Vagina (tissue), 2 donors: Measurements from ENCODE around the gene PRDM16. TPM values are rescaled to one million over a fixed set of nuclear protein-coding genes. Genes with fewer than 3 reads are reported as not detected.

Source experiments
- DNase-seq, 2 donors: peaks; one replicate each; pipeline ENCODE4 v3.0.0-alpha.2; 2017; ENCODE audit errors: extremely low spot score in 2 of 2
- H3K27ac ChIP-seq: fragments of 200-600 bp; sonication (generic); one replicate; pipeline ENCODE4 v1.5.1; 2019
- H3K27me3 ChIP-seq: fragments of 200-600 bp; sonication (generic); one replicate; pipeline ENCODE4 v1.5.1; 2019
- H3K36me3 ChIP-seq, 2 donors: fragments of 200-600 bp; sonication (generic); one replicate each; pipeline ENCODE4 v1.5.1; 2017 to 2019
- H3K4me1 ChIP-seq: fragments of 200-600 bp; sonication (generic); one replicate; pipeline ENCODE4 v1.5.1; 2019
- H3K4me3 ChIP-seq, 2 donors: fragments of 200-600 bp; sonication (generic); 1 replicate in 1 of 2; 2 replicates in 1 of 2; pipeline ENCODE4 v1.5.1; 2016 to 2019
- H3K9me3 ChIP-seq: fragments of 200-600 bp; sonication (generic); one replicate; pipeline ENCODE4 v1.5.1; 2019
- CTCF ChIP-seq, 3 experiments: fragments of 450-650 bp in 2 of 3; fragments of 200-600 bp in 1 of 3; sonication (generic) in 1 of 3; IDR thresholded peaks; one replicate each; pipeline ENCODE4 v1.5.1; 2017 to 2019; ENCODE audit warnings: antibody characterized with exemption in 3 of 3, mild to moderate bottlenecking in 2 of 3, moderate library complexity in 2 of 3
- POLR2A ChIP-seq, 2 donors: fragments of 450-650 bp; IDR thresholded peaks; one replicate each; pipeline ENCODE4 v1.6.1; 2017; ENCODE audit warnings: antibody characterized with exemption in 2 of 2, mild to moderate bottlenecking in 2 of 2, moderate library complexity in 2 of 2
- POLR2AphosphoS5 ChIP-seq, 2 donors: sonication (generic); formaldehyde crosslinking; IDR thresholded peaks; one replicate each; pipeline ENCODE4 v1.9.0; 2017; ENCODE audit warnings: antibody characterized with exemption in 2 of 2, mild to moderate bottlenecking in 2 of 2, low read depth in 1 of 2; ENCODE audit not compliant: insufficient read depth in 1 of 2
- intact Hi-C: fragments of 100-400 bp; cut with DNase I; formaldehyde crosslinking; loops from one replicate; pipeline ENCODE4 v1.15.1; 2023
- total RNA-seq: library from RNA; depleted of rRNA; stranded (reverse); fragments of >200 nt; gene quantifications from one replicate; pipeline ENCODE4 v1.2.3, GENCODE V29; 2016

PRDM16 gene
- total RNA-seq, 1 donor from 2014 or later = 3.9 TPM

GRCh38 chr1:3266870-3267549 is 198.0 kb downstream of the PRDM16 start:
- Histone ChIP-seq H3K4me1 (no peaks in the 10 kb centered on the region), H3K27me3 (no peaks in the 10 kb centered on the region), H3K4me3 (no peak overlapping the region), H3K36me3 (no peaks in the 10 kb centered on the region), H3K9me3 (no peaks in the 10 kb centered on the region), H3K27ac (no peak overlapping the region)
- no peak for DNase-seq
- TF ChIP-seq CTCF (IDR thresholded peaks at IDR 0.05) (no peak), POLR2A (IDR thresholded peaks at IDR 0.05) (no peak), POLR2AphosphoS5 (IDR thresholded peaks at IDR 0.05; ENCODE audit: insufficient read depth in 1 of 2, low read depth in 1 of 2) (no peak)
- intact Hi-C loops = no loop called here

DNA sequence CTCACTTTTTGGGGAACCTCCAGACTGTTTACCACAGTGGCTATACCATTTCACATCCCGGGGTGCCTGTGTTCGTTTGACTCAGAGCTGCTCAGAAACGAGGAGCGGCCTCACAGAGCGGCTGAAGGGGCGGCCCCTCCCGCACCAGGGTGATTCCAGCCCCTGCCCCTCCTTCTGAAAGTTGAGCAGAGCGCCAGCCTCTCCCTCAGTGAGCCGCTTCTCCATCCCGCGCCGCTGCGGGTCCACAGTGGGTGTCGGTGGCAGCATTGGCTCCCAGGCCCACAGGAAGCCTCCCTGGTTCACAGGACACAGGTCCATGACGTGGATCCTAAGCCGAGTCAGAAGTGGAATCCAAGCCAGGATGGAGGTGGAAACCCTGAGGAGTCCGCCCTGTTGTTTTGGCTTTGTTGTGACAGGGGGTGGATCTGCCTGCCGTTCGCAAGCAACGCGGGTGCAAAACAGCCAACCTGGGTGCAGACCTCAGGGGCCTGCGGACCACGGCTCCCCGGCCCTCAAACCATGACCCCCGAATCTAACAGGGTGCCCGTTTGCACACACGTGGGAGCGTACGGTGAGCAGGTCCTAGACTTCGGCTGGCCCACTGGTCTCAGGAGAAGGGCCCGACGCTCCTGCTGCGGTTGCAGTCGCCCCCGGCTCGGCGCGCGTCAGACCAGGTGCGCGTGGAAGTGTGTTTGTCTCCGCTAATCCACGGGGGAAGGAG is 198.7 kb downstream of the PRDM16 start:
- Histone ChIP-seq H3K4me1 (no peaks in the 10 kb centered on the region), H3K27me3 (no peaks in the 10 kb centered on the region), H3K4me3 (no peak overlapping the region), H3K36me3 (no peaks in the 10 kb centered on the region), H3K27ac (no peak overlapping the region), H3K9me3 (no peaks in the 10 kb centered on the region)
- DNase-seq = no peak
- intact Hi-C loops = no loop called here
- TF ChIP-seq POLR2A (IDR thresholded peaks at IDR 0.05) (no peak), POLR2AphosphoS5 (IDR thresholded peaks at IDR 0.05; ENCODE audit: insufficient read depth in 1 of 2, low read depth in 1 of 2) (no peak)

- H3K36me3 ChIP-seq = no peaks in the 10 kb centered on the region
- no peaks in the 10 kb centered on the region for H3K9me3 ChIP-seq
- no peak for DNase-seq
- no peak overlapping the region for H3K4me3 ChIP-seq
- H3K27ac ChIP-seq = no peak overlapping the region
- no peaks in the 10 kb centered on the region for H3K4me1 ChIP-seq
- no peak for TF ChIP-seq CTCF (IDR thresholded peaks at IDR 0.05)
- no peak for TF ChIP-seq POLR2A (IDR thresholded peaks at IDR 0.05)
- no peak for TF ChIP-seq POLR2AphosphoS5 (IDR thresholded peaks at IDR 0.05; ENCODE audit: insufficient read depth in 1 of 2, low read depth in 1 of 2)
- intact Hi-C loops = no loop called here
- H3K27me3 ChIP-seq = no peaks in the 10 kb centered on the region
Observed at GRCh38 chr1:3268281-3268680, 199.3 kb downstream of the PRDM16 start.

DNA sequence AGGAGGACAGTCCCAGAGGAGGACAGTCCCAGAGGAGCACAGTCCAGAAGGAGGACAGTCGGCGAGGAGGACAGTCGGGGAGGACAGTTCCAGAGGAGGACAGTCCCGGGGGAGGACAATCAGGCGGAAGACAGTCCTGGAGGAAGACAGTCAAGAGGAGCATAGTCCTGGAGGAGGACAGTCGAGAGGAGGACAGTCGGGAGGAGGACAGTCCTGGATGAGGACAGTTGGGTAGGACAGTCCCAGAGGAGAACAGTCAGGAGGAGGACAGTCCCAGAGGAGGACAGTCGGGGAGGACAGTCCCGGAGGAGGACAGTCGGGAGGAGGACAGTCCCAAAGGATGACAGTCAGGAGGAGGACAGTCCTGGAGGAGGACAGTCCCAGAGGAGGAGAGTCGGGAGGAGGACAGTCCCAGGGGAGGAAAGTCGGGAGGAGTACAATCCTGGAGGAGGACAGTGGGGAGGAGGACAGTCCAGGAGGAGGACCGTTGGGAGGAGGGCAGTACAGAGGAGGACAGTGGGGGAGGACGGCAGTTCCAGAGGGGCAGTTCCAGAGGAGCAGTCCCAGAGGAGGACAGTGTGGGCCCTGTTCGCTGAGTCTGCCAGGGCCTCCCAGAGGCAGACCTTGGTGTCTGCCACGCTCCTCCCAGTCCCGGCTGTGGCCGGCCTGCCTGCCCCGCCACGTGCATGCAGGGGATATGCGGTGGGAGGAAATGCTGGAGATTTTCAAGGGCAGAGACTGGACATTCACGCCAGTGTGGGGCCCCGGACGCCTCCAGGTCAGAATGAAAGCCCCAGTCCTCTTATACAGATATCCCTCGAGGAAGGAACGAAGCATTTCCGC is 201.6 kb downstream of the PRDM16 start:
- Histone ChIP-seq H3K4me1 (peaks cover 5% of the 10 kb centered on the region), H3K9me3 (no peaks in the 10 kb centered on the region), H3K27me3 (no peaks in the 10 kb centered on the region), H3K36me3 (no peaks in the 10 kb centered on the region), H3K4me3 (no peak overlapping the region), H3K27ac (no peak overlapping the region)
- no peak for DNase-seq
- no peak for TF ChIP-seq POLR2A (IDR thresholded peaks at IDR 0.05)
- no peak for TF ChIP-seq POLR2AphosphoS5 (IDR thresholded peaks at IDR 0.05; ENCODE audit: insufficient read depth in 1 of 2, low read depth in 1 of 2)
- TF ChIP-seq CTCF (IDR thresholded peaks at IDR 0.05) = no peak
- intact Hi-C loops = loop anchor here (10.0 kb wide), 1 partner anchor 196 kb away; no protein-coding TSS in a partner anchor

DNA sequence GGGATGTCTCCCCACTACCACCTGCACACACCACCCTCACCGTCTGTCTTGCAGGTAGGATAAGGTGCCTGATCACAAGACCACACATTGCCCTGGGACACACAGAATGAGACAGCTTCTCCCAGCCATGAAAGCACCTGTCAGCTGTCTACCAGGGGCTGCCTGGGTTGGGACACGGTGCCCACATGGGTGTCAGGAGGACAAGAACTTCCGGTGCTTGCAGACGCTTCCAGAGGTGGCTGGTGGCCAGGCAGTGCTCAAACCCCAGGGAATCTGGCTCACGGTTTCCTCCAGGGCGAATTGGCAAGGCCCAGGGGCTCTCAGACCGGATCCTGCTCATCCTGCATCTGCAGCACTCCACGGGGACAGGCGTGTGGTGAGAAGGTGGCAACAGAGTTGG is 202.9 kb downstream of the PRDM16 start:
- Histone ChIP-seq H3K36me3 (no peaks in the 10 kb centered on the region), H3K27ac (no peak overlapping the region), H3K27me3 (no peaks in the 10 kb centered on the region), H3K9me3 (no peaks in the 10 kb centered on the region), H3K4me1 (peaks cover 7% of the 10 kb centered on the region), H3K4me3 (no peak overlapping the region)
- no peak for DNase-seq
- intact Hi-C loops = loop anchor here (10.0 kb wide), 1 partner anchor 197 kb away; no protein-coding TSS in a partner anchor
- TF ChIP-seq CTCF (IDR thresholded peaks at IDR 0.05) = no peak
- TF ChIP-seq POLR2A (IDR thresholded peaks at IDR 0.05) = no peak
- no peak for TF ChIP-seq POLR2AphosphoS5 (IDR thresholded peaks at IDR 0.05; ENCODE audit: insufficient read depth in 1 of 2, low read depth in 1 of 2)
